Breast epithelium (tissue), 4 donors: ENCODE data around the gene GPR15. TPM values are rescaled to one million over a fixed set of nuclear protein-coding genes. Genes with fewer than 3 reads are reported as not detected.

Experiments
- DNase-seq, 2 donors: peaks; one replicate each; pipeline ENCODE4 v3.0.0-alpha.2; 2019; ENCODE audit warnings: low spot score in 2 of 2
- H3K27ac ChIP-seq, 2 donors: fragments of 200-600 bp; sonication (generic) in 1 of 2; one replicate each; pipeline ENCODE4 v1.5.1; 2016 to 2019; ENCODE audit warnings: mild to moderate bottlenecking in 1 of 2
- H3K27me3 ChIP-seq, 2 donors: fragments of 200-600 bp; sonication (generic) in 1 of 2; one replicate each; pipeline versions ENCODE4 v1.5.1 to v1.6.0; 2017 to 2019; ENCODE audit warnings: control low read depth in 1 of 2, mild to moderate bottlenecking in 1 of 2
- H3K36me3 ChIP-seq: fragments of 200-600 bp; one replicate; pipeline ENCODE4 v1.5.1; 2019
- H3K4me1 ChIP-seq, 2 donors: fragments of 200-600 bp; sonication (generic); one replicate each; pipeline ENCODE4 v1.5.1; 2016 to 2019; ENCODE audit warnings: control low read depth in 1 of 2
- H3K4me3 ChIP-seq, 3 donors: fragments of 200-600 bp; sonication (generic); 1 replicate in 2 of 3; 2 replicates in 1 of 3; pipeline ENCODE4 v1.5.1; 2016 to 2019; ENCODE audit warnings: mild to moderate bottlenecking in 3 of 3, moderate library complexity in 2 of 3
- H3K9me3 ChIP-seq, 2 donors: fragments of 200-600 bp; sonication (generic) in 1 of 2; one replicate each; pipeline ENCODE4 v1.5.1; 2016 to 2019; ENCODE audit warnings: control low read depth in 1 of 2
- POLR2A ChIP-seq: fragments of 450-650 bp; IDR thresholded peaks from one replicate; pipeline ENCODE4 v1.6.1; 2016; ENCODE audit warnings: antibody characterized with exemption, mild to moderate bottlenecking, moderate library complexity
- POLR2AphosphoS5 ChIP-seq, 3 donors: sonication (generic); formaldehyde crosslinking; IDR thresholded peaks; one replicate each; pipeline ENCODE4 v1.6.1; 2017; ENCODE audit warnings: antibody characterized with exemption in 3 of 3
- intact Hi-C: fragments of 100-400 bp; cut with DNase I; formaldehyde crosslinking; loops from one replicate; pipeline ENCODE4 v1.15.1; 2023; ENCODE audit warnings: low total_unique reads
- total RNA-seq, 3 donors: library from RNA; depleted of rRNA; stranded (reverse); fragments of >200 nt; gene quantifications; one replicate each; pipeline ENCODE4 v1.1.0, GENCODE V29; 2016
- TF ChIP-seq, protein P1 (sequence below), 3 donors: fragments of 450-650 bp; IDR thresholded peaks; one replicate each; pipeline ENCODE4 v1.5.1; 2016 to 2017; ENCODE audit warnings: antibody characterized with exemption in 3 of 3, mild to moderate bottlenecking in 3 of 3, moderate library complexity in 3 of 3

GPR15 gene
- total RNA-seq, 3 donors from 2014 or later: 0.59 to 1.6 TPM; not detected in 1

DNA sequence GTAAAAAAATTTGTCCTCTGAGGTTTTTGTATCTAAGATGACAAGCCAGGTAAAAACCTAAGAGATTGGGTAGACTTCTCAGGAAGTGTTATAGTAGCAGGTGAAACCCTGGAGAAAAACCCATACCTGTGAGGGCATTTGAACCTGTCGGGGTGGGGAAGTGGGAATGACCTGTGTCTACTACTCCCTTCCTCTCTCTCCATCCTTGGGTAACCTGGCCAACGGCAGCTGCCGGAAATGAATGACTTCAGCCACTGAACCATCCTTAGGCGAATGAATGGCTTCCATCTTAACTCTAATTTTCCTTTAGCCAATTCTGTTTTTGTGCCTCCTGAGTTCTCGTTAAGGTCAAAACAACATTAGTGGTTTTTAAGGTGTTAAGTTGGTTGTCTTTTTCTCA is 16.8 kb downstream of the GPR15 start:
- no peak overlapping the region for H3K4me3 ChIP-seq
- no peaks in the 10 kb centered on the region for H3K9me3 ChIP-seq

DNA sequence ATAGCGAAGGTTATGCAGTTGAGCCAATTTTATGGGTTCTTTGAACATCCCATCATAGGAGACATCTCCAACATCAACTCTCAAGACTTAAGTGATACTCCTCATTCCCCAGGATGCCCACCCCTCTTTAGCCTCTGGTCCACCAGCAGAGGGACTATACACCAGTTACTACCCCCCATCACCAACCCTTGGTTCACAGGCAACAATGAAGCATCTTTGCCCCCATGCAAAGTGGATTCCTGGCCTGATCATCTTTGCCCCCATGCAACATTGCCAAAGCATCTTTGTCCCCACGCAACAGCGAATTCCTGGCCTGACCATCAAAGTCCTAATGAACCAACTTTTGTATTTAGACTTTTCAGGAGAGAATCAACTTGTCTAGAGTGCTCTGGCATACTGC is 19.1 kb downstream of the GPR15 start:
- no peak for DNase-seq
- Histone ChIP-seq H3K4me3 (no peak overlapping the region), H3K4me1 (no peaks in the 10 kb centered on the region), H3K27me3 (peaks cover 0 to 4% of the 10 kb centered on the region in 2 donors), H3K36me3 (no peaks in the 10 kb centered on the region), H3K9me3 (no peaks in the 10 kb centered on the region), H3K27ac (no peak overlapping the region)
- intact Hi-C loops: no loop called here
- no peak for TF ChIP-seq POLR2A
- no peak for TF ChIP-seq POLR2AphosphoS5 (IDR thresholded peaks at IDR 0.05)
- TF ChIP-seq, protein P1, sequence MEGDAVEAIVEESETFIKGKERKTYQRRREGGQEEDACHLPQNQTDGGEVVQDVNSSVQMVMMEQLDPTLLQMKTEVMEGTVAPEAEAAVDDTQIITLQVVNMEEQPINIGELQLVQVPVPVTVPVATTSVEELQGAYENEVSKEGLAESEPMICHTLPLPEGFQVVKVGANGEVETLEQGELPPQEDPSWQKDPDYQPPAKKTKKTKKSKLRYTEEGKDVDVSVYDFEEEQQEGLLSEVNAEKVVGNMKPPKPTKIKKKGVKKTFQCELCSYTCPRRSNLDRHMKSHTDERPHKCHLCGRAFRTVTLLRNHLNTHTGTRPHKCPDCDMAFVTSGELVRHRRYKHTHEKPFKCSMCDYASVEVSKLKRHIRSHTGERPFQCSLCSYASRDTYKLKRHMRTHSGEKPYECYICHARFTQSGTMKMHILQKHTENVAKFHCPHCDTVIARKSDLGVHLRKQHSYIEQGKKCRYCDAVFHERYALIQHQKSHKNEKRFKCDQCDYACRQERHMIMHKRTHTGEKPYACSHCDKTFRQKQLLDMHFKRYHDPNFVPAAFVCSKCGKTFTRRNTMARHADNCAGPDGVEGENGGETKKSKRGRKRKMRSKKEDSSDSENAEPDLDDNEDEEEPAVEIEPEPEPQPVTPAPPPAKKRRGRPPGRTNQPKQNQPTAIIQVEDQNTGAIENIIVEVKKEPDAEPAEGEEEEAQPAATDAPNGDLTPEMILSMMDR (IDR thresholded peaks at IDR 0.05): no peak

More for the DNA sequence above, 16.8 kb downstream of the GPR15 start:
- Histone ChIP-seq H3K4me1 (no peaks in the 10 kb centered on the region), H3K36me3 (no peaks in the 10 kb centered on the region), H3K27ac (no peak overlapping the region), H3K27me3 (no peaks in the 10 kb centered on the region)
- no peak for DNase-seq
- TF ChIP-seq POLR2AphosphoS5 (IDR thresholded peaks at IDR 0.05): no peak
- TF ChIP-seq, protein P1 (IDR thresholded peaks at IDR 0.05): no peak
- no peak for TF ChIP-seq POLR2A
- intact Hi-C loops: no loop called here

DNA sequence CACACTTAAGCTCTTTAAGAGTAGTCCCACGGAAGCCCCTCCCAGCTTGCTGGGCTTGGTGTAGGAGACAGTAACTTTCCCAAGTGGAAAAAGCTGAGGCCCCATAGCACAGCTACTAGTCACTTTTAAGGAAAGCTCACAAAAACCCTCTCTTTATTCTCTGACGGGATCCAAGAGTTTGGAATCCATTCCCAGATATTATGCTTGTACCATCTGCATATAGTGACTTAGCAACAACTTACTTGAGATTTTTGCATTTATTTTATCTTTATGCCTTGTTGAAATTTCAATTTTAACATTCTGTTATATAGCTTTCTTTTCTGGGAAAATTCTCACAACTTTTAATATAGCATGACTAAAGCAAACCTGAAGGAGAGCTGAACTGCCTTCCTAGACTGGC is 19.5 kb downstream of the GPR15 start:
- H3K4me1 ChIP-seq: no peaks in the 10 kb centered on the region
- peaks cover 0 to 4% of the 10 kb centered on the region in 2 donors for H3K27me3 ChIP-seq
- H3K9me3 ChIP-seq: no peaks in the 10 kb centered on the region
- DNase-seq: no peak
- no peak overlapping the region for H3K27ac ChIP-seq
- H3K36me3 ChIP-seq: no peaks in the 10 kb centered on the region
- TF ChIP-seq POLR2A (no peak), POLR2AphosphoS5 (IDR thresholded peaks at IDR 0.05) (no peak)
- TF ChIP-seq, protein P1 (IDR thresholded peaks at IDR 0.05): no peak
- no peak overlapping the region for H3K4me3 ChIP-seq
- intact Hi-C loops: no loop called here

DNA sequence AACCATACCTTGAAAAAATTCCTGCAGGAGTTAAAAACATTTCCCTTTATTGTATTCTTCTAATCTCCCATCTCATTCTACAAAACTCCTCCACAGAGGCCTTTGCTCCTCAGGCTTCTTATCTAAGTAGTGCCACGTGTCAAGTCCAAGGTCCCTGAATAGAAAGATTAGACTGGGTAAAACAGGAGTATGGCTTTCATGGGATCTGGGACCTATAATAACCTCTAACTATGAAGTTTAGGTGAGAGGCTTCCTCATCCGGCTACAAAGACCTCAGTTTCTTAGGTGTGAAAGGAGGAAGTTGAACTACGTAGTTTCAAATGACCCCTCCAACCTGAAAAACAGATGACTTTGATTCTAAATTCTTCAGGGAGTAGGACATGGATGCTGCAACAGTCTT is 20.0 kb downstream of the GPR15 start:
- no peak for DNase-seq
- no peak overlapping the region for H3K27ac ChIP-seq
- H3K27me3 ChIP-seq: peaks cover 0 to 4% of the 10 kb centered on the region in 2 donors
- H3K36me3 ChIP-seq: no peaks in the 10 kb centered on the region
- TF ChIP-seq POLR2AphosphoS5 (IDR thresholded peaks at IDR 0.05) (no peak), POLR2A (no peak)
- TF ChIP-seq, protein P1 (IDR thresholded peaks at IDR 0.05): no peak
- H3K4me1 ChIP-seq: no peaks in the 10 kb centered on the region
- H3K9me3 ChIP-seq: no peaks in the 10 kb centered on the region
- H3K4me3 ChIP-seq: no peak overlapping the region
- intact Hi-C loops: no loop called here

DNA sequence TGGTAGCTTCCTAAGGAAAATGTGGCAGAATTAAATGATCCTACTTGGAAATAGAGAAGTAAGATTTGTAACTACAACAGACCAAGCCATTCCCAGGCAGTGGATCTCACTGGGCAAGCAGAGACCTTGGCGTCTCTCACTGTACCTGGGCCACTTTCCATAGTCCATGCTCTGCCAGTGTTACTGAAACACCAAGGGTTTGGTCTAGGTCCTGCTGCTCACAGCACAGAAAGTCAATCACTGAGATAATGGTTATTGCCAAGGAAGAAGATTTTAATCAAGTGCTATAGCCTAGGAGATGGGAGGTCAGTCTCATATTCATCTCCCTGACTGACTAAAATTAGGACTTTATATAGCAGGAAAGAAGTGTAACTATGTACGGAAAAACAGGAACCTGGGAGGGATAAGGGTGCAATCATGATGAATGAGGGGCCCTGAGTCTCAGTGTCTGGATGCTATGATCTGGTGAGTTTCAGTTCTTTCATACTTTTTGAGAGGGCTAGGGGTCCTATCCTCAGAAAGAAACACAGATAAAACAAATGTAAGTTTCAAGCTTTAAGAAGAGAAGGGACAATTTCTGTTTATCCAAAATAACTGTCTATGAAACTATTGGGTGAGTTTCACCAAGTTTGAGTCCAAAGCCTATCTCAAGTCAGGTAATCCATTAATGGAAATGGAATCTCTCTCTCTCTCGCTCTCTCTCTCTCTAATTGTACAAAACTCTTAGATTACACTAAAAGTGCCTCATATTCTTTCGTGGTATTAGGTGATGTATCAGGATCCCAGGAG is 20.6 kb downstream of the GPR15 start:
- Histone ChIP-seq H3K27ac (no peak overlapping the region), H3K27me3 (peaks cover 0 to 4% of the 10 kb centered on the region in 2 donors), H3K4me1 (no peaks in the 10 kb centered on the region), H3K9me3 (no peaks in the 10 kb centered on the region), H3K4me3 (no peak overlapping the region), H3K36me3 (no peaks in the 10 kb centered on the region)
- intact Hi-C loops: no loop called here
- no peak for DNase-seq
- TF ChIP-seq POLR2AphosphoS5 (IDR thresholded peaks at IDR 0.05) (no peak), POLR2A (no peak)
- TF ChIP-seq, protein P1 (IDR thresholded peaks at IDR 0.05): no peak
